GM12801 (cell line): Measurements from ENCODE around the gene CEP20.

Source experiments
- CTCF ChIP-seq: IDR thresholded peaks from one replicate; pipeline ENCODE4 v1.5.1; 2011; ENCODE audit warnings: control low read depth; ENCODE audit not compliant: insufficient read length; ENCODE audit errors: extremely low read depth

CEP20 gene

GRCh38 chr16:15888072-15888976, at the start of gene CEP20:
Gene CEP20 (minus strand): TSS chr16:15888603. CDS start chr16:15888585, 18 bp downstream.
- TF ChIP-seq CTCF = no peak

DNA sequence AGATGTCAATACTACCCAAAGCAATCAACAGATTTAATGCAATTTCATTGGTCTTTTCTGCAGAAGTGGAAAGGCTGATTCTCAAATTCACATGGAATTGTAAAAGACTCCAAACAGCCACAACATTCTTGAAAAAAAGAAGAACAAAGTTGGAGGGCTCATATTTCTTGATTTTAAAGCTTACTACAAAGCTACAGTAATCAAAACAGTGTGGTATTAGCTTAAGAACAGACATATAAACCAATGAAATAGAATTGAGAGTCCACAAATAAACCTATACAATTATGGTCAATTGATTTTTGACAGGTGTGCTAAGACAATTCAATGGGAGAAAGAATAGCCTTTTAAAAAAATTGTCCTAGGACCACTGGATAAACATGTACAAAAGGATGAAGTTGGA, 46.6 kb upstream of the CEP20 start:
- TF ChIP-seq CTCF = no peak

DNA sequence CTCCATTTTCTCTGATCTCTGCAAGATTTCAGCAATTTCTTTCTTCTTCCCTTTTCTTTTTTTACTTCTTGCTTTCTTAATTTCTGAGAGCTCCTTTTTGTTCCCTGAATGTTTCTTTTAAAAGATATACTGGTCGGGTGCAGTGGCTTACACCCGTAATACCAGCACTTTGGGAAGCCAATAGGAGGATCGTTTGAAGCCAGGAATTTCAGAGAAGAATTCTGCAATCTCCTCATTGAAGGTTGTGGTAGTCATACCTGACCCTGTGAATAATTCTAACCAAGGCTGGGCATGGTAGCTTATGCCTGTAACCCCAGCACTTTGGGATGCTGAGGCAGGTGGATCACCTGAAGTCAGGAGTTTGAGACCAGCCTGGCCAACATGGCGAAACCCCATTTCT, 45.4 kb upstream of the CEP20 start:
- TF ChIP-seq CTCF = no peak

DNA sequence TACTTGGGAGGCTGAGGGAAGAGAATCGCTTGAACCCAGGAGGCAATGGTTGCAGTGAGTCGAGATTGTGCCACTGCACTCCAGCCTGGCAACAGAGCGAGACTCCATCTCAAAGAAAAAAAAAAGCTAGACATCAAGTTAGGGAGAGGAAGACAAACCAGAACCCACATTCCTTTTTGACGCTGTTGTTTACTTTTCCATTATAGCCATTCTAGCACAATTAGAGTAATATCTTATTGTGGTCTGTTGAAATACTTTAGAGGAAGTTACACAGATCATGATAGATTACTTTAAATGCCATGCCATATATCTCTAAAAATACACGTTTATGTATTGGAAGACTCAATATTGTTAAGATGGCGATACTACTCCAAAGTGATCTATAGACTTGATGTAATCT, 44.5 kb upstream of the CEP20 start:
- no peak for TF ChIP-seq CTCF

DNA sequence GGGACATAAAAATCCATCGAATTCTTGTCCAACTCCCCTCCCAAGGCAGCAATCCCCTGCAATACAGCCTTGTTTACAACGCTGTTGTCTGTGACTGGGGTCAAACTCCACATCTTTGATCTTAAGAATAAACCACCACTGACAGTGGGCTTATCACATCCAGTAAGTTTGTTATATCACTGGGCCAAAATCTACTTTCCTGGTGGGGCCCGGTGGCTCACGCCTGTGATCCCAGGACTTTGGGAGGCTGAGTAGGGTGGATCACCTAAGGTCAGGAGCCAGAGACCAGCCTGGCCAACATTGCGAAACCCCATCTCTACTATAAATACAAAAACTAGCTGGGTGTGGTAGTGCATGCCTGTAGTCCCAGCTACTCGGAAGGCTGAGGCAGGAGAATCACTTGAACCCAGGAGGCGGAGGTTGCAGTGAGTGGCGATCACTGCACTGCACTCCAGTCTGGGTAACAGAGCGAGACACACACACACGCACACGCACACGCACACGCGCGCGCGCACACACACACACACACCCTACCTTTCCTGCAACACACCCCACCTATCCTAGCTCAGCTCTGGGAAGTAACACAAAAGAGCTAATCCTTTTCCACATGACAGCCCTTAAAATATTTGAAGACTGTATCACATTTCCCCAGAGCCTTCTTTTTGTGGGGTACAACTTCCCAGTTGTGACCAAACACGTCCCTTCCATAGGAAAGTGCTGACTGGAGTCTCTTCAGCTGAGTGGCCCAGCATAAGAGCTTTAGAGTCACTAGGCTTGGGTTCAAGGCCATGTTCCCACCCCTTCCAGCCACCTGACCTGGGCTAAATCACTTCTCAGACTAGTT, 40.1 kb upstream of the CEP20 start:
- TF ChIP-seq CTCF = no peak

GRCh38 chr16:15925631-15926030, 37.2 kb upstream of the CEP20 start:
- no peak for TF ChIP-seq CTCF

GRCh38 chr16:15924996-15925395, 36.6 kb upstream of the CEP20 start:
- no peak for TF ChIP-seq CTCF
